ENCODE results near the gene FAM98C.

FAM98C gene

GRCh38 chr19:38370299-38370698 is 32.6 kb upstream of the FAM98C start:
- TF ChIP-seq CTCF (IDR thresholded peaks at IDR 0.05; ENCODE audit: low read depth, low read length, missing control alignments) = no peak
- no peak for DNase-seq (ENCODE audit: extremely low read depth, low read depth)
- no peak overlapping the region for H3K4me3 ChIP-seq (replicated peaks; ENCODE audit: low read depth, low read length)

GRCh38 chr19:38371081-38371480 is 31.8 kb upstream of the FAM98C start:
- no peak overlapping the region for H3K4me3 ChIP-seq (replicated peaks; ENCODE audit: low read depth, low read length)
- TF ChIP-seq CTCF (IDR thresholded peaks at IDR 0.05; ENCODE audit: low read depth, low read length, missing control alignments) = no peak
- DNase-seq (ENCODE audit: extremely low read depth, low read depth) = no peak

GRCh38 chr19:38373907-38374331 is 29.0 kb upstream of the FAM98C start:
- no peak for TF ChIP-seq CTCF (IDR thresholded peaks at IDR 0.05; ENCODE audit: low read depth, low read length, missing control alignments)
- DNase-seq (ENCODE audit: extremely low read depth, low read depth) = no peak
- H3K4me3 ChIP-seq (replicated peaks; ENCODE audit: low read depth, low read length) = peak overlapping the region; percentile 97

- TF ChIP-seq CTCF (IDR thresholded peaks at IDR 0.05; ENCODE audit: low read depth, low read length, missing control alignments) = peak; percentile 9
- H3K4me3 ChIP-seq (replicated peaks; ENCODE audit: low read depth, low read length) = peak within 1 kb of the TSS; percentile 97
- peak; percentile 96 for DNase-seq (ENCODE audit: extremely low read depth, low read depth)
Observed at GRCh38 chr19:38374332-38375097, 28.4 kb upstream of the FAM98C start, which contains the start of gene PSMD8. Gene PSMD8, plus strand, starts transcription at chr19:38374571. Its CDS starts 31 bp downstream, at chr19:38374602.

- peak overlapping the region; percentile 97 for H3K4me3 ChIP-seq (replicated peaks; ENCODE audit: low read depth, low read length)
- DNase-seq (ENCODE audit: extremely low read depth, low read depth) = no peak
- no peak for TF ChIP-seq CTCF (IDR thresholded peaks at IDR 0.05; ENCODE audit: low read depth, low read length, missing control alignments)
Observed at GRCh38 chr19:38375098-38375493, 27.8 kb upstream of the FAM98C start.

GRCh38 chr19:38375748-38376147 is 27.1 kb upstream of the FAM98C start:
- peak overlapping the region; percentile 97 for H3K4me3 ChIP-seq (replicated peaks; ENCODE audit: low read depth, low read length)
- no peak for DNase-seq (ENCODE audit: extremely low read depth, low read depth)
- TF ChIP-seq CTCF (IDR thresholded peaks at IDR 0.05; ENCODE audit: low read depth, low read length, missing control alignments) = no peak

Data from HFF-Myc (cell line).